ENCODE results near the gene LHFPL6.

The LHFPL6 gene

GRCh38 chr13:39306639-39307589 lies 296.1 kb downstream of the LHFPL6 start:
- DNase-seq (ENCODE audit: low read depth), result no peak

- DNase-seq (ENCODE audit: low read depth), result no peak
Observed at GRCh38 chr13:39302820-39303219, 300.2 kb downstream of the LHFPL6 start.

GRCh38 chr13:39298951-39299350 lies 304.0 kb downstream of the LHFPL6 start:
- no peak for DNase-seq (ENCODE audit: low read depth)

DNA sequence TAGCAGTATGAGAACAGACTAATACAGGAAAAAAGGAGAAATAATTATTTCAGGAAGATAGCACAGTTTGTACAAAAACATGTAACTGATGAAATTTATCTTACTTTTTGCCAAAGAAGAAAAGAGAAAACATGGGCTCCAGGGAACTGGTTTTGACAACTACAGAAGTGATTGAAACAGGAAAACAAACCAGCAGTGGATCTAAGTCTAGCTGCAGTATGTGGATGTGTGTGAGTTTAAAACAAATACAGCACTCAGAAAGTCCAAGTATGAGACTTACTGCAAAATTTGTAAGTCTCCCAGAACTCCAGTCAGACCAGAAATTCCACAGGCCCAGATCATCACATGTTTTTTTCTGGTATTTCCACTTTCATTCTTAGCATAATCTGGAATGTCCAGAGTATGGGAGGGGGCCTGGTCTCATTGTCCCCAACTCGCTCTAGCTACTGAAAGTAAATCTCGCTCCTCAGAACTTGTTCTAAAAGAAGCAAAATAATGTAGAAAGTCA lies 305.3 kb downstream of the LHFPL6 start:
- no peak for DNase-seq (ENCODE audit: low read depth)

DNA sequence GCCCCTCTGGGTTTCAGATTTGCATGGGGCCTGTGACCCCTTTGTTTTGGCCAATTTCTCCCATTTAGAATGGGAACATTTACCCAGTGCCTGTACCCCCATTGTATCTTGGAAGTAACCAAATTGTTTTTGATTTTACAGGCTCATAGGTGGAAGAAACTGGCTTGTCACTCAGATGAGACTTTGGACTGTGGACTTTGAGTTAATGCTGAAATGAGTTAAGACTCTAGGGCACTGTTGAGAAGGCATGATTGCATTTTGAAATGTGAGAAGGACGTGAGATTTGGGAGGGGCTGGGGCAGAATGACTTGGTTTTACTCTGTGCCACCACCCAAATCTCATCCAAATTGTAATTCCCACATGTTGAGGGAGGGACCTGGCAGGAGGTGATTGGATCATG lies 306.0 kb downstream of the LHFPL6 start:
- DNase-seq (ENCODE audit: low read depth), result no peak

- no peak for DNase-seq (ENCODE audit: low read depth)
Observed at GRCh38 chr13:39296193-39296592, 306.8 kb downstream of the LHFPL6 start.

Data from stimulated activated CD8-positive, alpha-beta memory T cell treated with anti-CD3 and anti-CD28 coated beads, Interleukin-12 subunit alpha, Interleukin-12 subunit beta, amount 100 ng/mL, for 1 hour (primary cell).